T follicular helper cell (primary cell): ENCODE measurements around the gene LTB4R.
A peak's percentile ranks its signal among the peaks of the same experiment; 100 is the strongest.

ENCODE experiments used
- DNase-seq: peaks from one replicate; pipeline ENCODE4 v3.0.0-alpha.2; 2020; ENCODE audit warnings: low read depth

Gene LTB4R

GRCh38 chr14:24278424-24278823, 32.9 kb upstream of the LTB4R start:
- no peak for DNase-seq

- no peak for DNase-seq
Measured at GRCh38 chr14:24279301-24280186, 31.8 kb upstream of the LTB4R start.

GRCh38 chr14:24280797-24281460, 30.4 kb upstream of the LTB4R start:
- DNase-seq: no peak

- DNase-seq: no peak
Measured at GRCh38 chr14:24281636-24282035, 29.7 kb upstream of the LTB4R start.

- DNase-seq: no peak
Measured at GRCh38 chr14:24282736-24283135, 28.6 kb upstream of the LTB4R start.

- DNase-seq: no peak
Measured at GRCh38 chr14:24283796-24284460, 27.4 kb upstream of the LTB4R start.

- no peak for DNase-seq
Measured at GRCh38 chr14:24284501-24285035, 26.7 kb upstream of the LTB4R start.

- no peak for DNase-seq
Measured at GRCh38 chr14:24285351-24285750, 26.0 kb upstream of the LTB4R start.

- DNase-seq: no peak
Measured at GRCh38 chr14:24286996-24287395, 24.3 kb upstream of the LTB4R start.

GRCh38 chr14:24289649-24290280, 21.5 kb upstream of the LTB4R start:
- no peak for DNase-seq

GRCh38 chr14:24290746-24291145, 20.6 kb upstream of the LTB4R start:
- DNase-seq: no peak

GRCh38 chr14:24291446-24292117, 19.7 kb upstream of the LTB4R start:
- DNase-seq: no peak

GRCh38 chr14:24292118-24292807, 19.0 kb upstream of the LTB4R start:
- DNase-seq: no peak

- DNase-seq: no peak
Measured at GRCh38 chr14:24293525-24293924, 17.8 kb upstream of the LTB4R start.

GRCh38 chr14:24296341-24297157, 14.8 kb upstream of the LTB4R start:
- DNase-seq: peak; percentile 65

- no peak for DNase-seq
Measured at GRCh38 chr14:24297190-24297964, 13.9 kb upstream of the LTB4R start.

- DNase-seq: no peak
Measured at GRCh38 chr14:24298892-24299254, 12.4 kb upstream of the LTB4R start.

GRCh38 chr14:24299255-24300191, 11.8 kb upstream of the LTB4R start, which contains the start of the genes DHRS1 and NOP9:
Gene DHRS1 (minus strand): TSS chr14:24299780. CDS start chr14:24299106, 674 bp downstream.
Gene NOP9 (plus strand): TSS chr14:24299850. CDS start chr14:24299955, 105 bp downstream.
- DNase-seq: peak; percentile 90
